Keratinocyte (primary cell): Measurements from ENCODE around the gene TRIM38.

ENCODE experiments used
- EZH2 ChIP-seq: IDR thresholded peaks from one replicate; pipeline ENCODE4 v1.6.1; 2012; ENCODE audit warnings: inconsistent platforms, mild to moderate bottlenecking, low read length, moderate library complexity
- TF ChIP-seq, protein P1 (sequence below), 3 experiments: IDR thresholded peaks in 1 of 3; conservative IDR thresholded peaks in 1 of 3; optimal IDR thresholded peaks in 1 of 3; 2 replicates in 2 of 3; 3 replicates in 1 of 3; pipeline versions ENCODE3 to v1.5.1; 2011; ENCODE audit warnings: low read length in 3 of 3, mild to moderate bottlenecking in 3 of 3, moderate library complexity in 2 of 3, control low read depth in 1 of 3, inconsistent platforms in 1 of 3; ENCODE audit not compliant: insufficient read depth in 2 of 3; ENCODE audit errors: extremely low read depth in 1 of 3

DNA sequence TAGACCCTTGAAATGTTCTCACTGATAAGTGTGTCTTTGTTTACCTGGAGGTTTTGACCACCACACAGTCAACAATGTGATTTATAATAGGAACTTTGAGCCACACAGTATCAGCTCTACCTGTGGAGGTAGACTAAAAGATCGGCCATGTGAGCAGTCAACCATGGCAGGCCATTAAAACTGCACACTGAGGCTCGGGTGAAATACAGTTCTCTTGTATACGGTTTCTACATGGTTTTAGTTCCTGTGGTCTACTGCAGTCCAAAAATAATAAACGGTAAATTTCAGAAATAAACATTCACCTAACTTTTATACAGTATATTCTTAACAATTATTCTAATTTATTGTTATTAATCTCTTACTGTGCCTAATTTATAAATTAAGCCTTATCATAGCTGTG lies 47.2 kb downstream of the TRIM38 start:
- TF ChIP-seq, protein P1, sequence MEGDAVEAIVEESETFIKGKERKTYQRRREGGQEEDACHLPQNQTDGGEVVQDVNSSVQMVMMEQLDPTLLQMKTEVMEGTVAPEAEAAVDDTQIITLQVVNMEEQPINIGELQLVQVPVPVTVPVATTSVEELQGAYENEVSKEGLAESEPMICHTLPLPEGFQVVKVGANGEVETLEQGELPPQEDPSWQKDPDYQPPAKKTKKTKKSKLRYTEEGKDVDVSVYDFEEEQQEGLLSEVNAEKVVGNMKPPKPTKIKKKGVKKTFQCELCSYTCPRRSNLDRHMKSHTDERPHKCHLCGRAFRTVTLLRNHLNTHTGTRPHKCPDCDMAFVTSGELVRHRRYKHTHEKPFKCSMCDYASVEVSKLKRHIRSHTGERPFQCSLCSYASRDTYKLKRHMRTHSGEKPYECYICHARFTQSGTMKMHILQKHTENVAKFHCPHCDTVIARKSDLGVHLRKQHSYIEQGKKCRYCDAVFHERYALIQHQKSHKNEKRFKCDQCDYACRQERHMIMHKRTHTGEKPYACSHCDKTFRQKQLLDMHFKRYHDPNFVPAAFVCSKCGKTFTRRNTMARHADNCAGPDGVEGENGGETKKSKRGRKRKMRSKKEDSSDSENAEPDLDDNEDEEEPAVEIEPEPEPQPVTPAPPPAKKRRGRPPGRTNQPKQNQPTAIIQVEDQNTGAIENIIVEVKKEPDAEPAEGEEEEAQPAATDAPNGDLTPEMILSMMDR (optimal IDR thresholded peaks at IDR 0.05 in 1 of 3, IDR thresholded peaks at IDR 0.05 in 1 of 3, conservative IDR thresholded peaks at IDR 0.05 in 1 of 3; ENCODE audit: extremely low read depth in 1 of 3, insufficient read depth in 2 of 3, low read length in 3 of 3), result no peak
- TF ChIP-seq EZH2, result no peak
